GM19035 (cell line): ENCODE data around the gene SALL1.

Experiments used
- ATAC-seq: cut with Tn5 transposase; IDR thresholded peaks from one replicate; pipeline ENCODE4 v1.9.1; 2021; ENCODE audit not compliant: unreplicated experiment

The SALL1 gene

GRCh38 chr16:51150888-51151320 is at the start of gene SALL1:
Gene SALL1, minus strand, starts transcription at chr16:51151270. Its CDS starts 29 bp downstream, at chr16:51151241.
- ATAC-seq: no peak

GRCh38 chr16:51200793-51201192 is 49.7 kb upstream of the SALL1 start:
- ATAC-seq: no peak

- ATAC-seq: no peak
These were observed 47.1 kb upstream of the SALL1 start for GRCh38 chr16:51197953-51198748.

GRCh38 chr16:51193879-51194278 is 42.8 kb upstream of the SALL1 start:
- no peak for ATAC-seq

GRCh38 chr16:51184702-51185433 is 33.8 kb upstream of the SALL1 start:
- no peak for ATAC-seq

- no peak for ATAC-seq
These were observed 30.4 kb upstream of the SALL1 start for GRCh38 chr16:51181503-51181811.

- ATAC-seq: no peak
These were observed 29.8 kb upstream of the SALL1 start for GRCh38 chr16:51180719-51181502.

- no peak for ATAC-seq
These were observed 24.0 kb upstream of the SALL1 start for GRCh38 chr16:51175081-51175480.

- ATAC-seq: no peak
These were observed 21.3 kb upstream of the SALL1 start for GRCh38 chr16:51172368-51172767.

- no peak for ATAC-seq
These were observed 17.7 kb upstream of the SALL1 start for GRCh38 chr16:51168755-51169154.

GRCh38 chr16:51167170-51167895 is 16.3 kb upstream of the SALL1 start:
- no peak for ATAC-seq

- ATAC-seq: no peak
These were observed 15.5 kb upstream of the SALL1 start for GRCh38 chr16:51166541-51166940.

- ATAC-seq: no peak
These were observed 15.0 kb upstream of the SALL1 start for GRCh38 chr16:51166091-51166490.

- ATAC-seq: no peak
These were observed 14.0 kb upstream of the SALL1 start for GRCh38 chr16:51165043-51165442.

GRCh38 chr16:51164574-51164973 is 13.5 kb upstream of the SALL1 start:
- ATAC-seq: no peak

- ATAC-seq: no peak
These were observed 13.0 kb upstream of the SALL1 start for GRCh38 chr16:51163894-51164566.

- no peak for ATAC-seq
These were observed 12.3 kb upstream of the SALL1 start for GRCh38 chr16:51163366-51163765.

- ATAC-seq: no peak
These were observed 10.5 kb upstream of the SALL1 start for GRCh38 chr16:51161440-51162195.

GRCh38 chr16:51159865-51160264 is 8.8 kb upstream of the SALL1 start:
- no peak for ATAC-seq

GRCh38 chr16:51159296-51159695 is 8.2 kb upstream of the SALL1 start:
- ATAC-seq: no peak
